ENCODE data around the gene WNT8B.

The WNT8B gene

GRCh38 chr10:100510533-100511308, 47.9 kb downstream of the WNT8B start:
- TF ChIP-seq POLR2AphosphoS5 (IDR thresholded peaks at IDR 0.05; ENCODE audit: low read depth, low read length) (no peak), TAF1 (IDR thresholded peaks at IDR 0.05; ENCODE audit: borderline replicate concordance, insufficient read depth, low read length) (no peak), FOXP2 (optimal IDR thresholded peaks at IDR 0.05; ENCODE audit: borderline replicate concordance, extremely low read depth, extremely low read length, insufficient read depth) (no peak), SIN3A (IDR thresholded peaks at IDR 0.05; ENCODE audit: borderline replicate concordance, insufficient read depth, low read length) (no peak), REST (IDR thresholded peaks at IDR 0.05; ENCODE audit: insufficient read depth in 1 of 2, low read depth in 2 of 2, low read length in 2 of 2) (no peak)

- TF ChIP-seq REST (IDR thresholded peaks at IDR 0.05; ENCODE audit: insufficient read depth in 1 of 2, low read depth in 2 of 2, low read length in 2 of 2) (no peak), FOXP2 (optimal IDR thresholded peaks at IDR 0.05; ENCODE audit: borderline replicate concordance, extremely low read depth, extremely low read length, insufficient read depth) (no peak), TAF1 (IDR thresholded peaks at IDR 0.05; ENCODE audit: borderline replicate concordance, insufficient read depth, low read length) (no peak), SIN3A (IDR thresholded peaks at IDR 0.05; ENCODE audit: borderline replicate concordance, insufficient read depth, low read length) (no peak), POLR2AphosphoS5 (IDR thresholded peaks at IDR 0.05; ENCODE audit: low read depth, low read length) (no peak)
Observed at GRCh38 chr10:100515612-100516011, 52.8 kb downstream of the WNT8B start.

- TF ChIP-seq FOXP2 (optimal IDR thresholded peaks at IDR 0.05; ENCODE audit: borderline replicate concordance, extremely low read depth, extremely low read length, insufficient read depth) (no peak), SIN3A (IDR thresholded peaks at IDR 0.05; ENCODE audit: borderline replicate concordance, insufficient read depth, low read length) (no peak), REST (IDR thresholded peaks at IDR 0.05; ENCODE audit: insufficient read depth in 1 of 2, low read depth in 2 of 2, low read length in 2 of 2) (no peak), TAF1 (IDR thresholded peaks at IDR 0.05; ENCODE audit: borderline replicate concordance, insufficient read depth, low read length) (no peak), POLR2AphosphoS5 (IDR thresholded peaks at IDR 0.05; ENCODE audit: low read depth, low read length) (no peak)
Observed at GRCh38 chr10:100516847-100517246, 54.0 kb downstream of the WNT8B start.

- TF ChIP-seq POLR2AphosphoS5 (IDR thresholded peaks at IDR 0.05; ENCODE audit: low read depth, low read length) = no peak
- no peak for TF ChIP-seq FOXP2 (optimal IDR thresholded peaks at IDR 0.05; ENCODE audit: borderline replicate concordance, extremely low read depth, extremely low read length, insufficient read depth)
- no peak for TF ChIP-seq REST (IDR thresholded peaks at IDR 0.05; ENCODE audit: insufficient read depth in 1 of 2, low read depth in 2 of 2, low read length in 2 of 2)
- no peak for TF ChIP-seq TAF1 (IDR thresholded peaks at IDR 0.05; ENCODE audit: borderline replicate concordance, insufficient read depth, low read length)
- no peak for TF ChIP-seq SIN3A (IDR thresholded peaks at IDR 0.05; ENCODE audit: borderline replicate concordance, insufficient read depth, low read length)
Observed at GRCh38 chr10:100518761-100519241, 56.0 kb downstream of the WNT8B start.
